ENCODE data around the gene CA10.

- TF ChIP-seq CTCF (conservative IDR thresholded peaks at IDR 0.05; ENCODE audit: low read depth, low read length) (no peak), EZH2 (IDR thresholded peaks at IDR 0.05; ENCODE audit: borderline replicate concordance, low read depth, low read length, poor library complexity, severe bottlenecking) (no peak)
Measured at GRCh38 chr17:51901242-51901641, 257.3 kb downstream of the CA10 start.

Measured in A673 (cell line).